HG03139 (cell line): ENCODE measurements around the gene LOX.

Experiments
- ATAC-seq: cut with Tn5 transposase; IDR thresholded peaks from one replicate; pipeline ENCODE4 v1.9.1; 2021; ENCODE audit not compliant: unreplicated experiment

The LOX gene, protein sequence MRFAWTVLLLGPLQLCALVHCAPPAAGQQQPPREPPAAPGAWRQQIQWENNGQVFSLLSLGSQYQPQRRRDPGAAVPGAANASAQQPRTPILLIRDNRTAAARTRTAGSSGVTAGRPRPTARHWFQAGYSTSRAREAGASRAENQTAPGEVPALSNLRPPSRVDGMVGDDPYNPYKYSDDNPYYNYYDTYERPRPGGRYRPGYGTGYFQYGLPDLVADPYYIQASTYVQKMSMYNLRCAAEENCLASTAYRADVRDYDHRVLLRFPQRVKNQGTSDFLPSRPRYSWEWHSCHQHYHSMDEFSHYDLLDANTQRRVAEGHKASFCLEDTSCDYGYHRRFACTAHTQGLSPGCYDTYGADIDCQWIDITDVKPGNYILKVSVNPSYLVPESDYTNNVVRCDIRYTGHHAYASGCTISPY

DNA sequence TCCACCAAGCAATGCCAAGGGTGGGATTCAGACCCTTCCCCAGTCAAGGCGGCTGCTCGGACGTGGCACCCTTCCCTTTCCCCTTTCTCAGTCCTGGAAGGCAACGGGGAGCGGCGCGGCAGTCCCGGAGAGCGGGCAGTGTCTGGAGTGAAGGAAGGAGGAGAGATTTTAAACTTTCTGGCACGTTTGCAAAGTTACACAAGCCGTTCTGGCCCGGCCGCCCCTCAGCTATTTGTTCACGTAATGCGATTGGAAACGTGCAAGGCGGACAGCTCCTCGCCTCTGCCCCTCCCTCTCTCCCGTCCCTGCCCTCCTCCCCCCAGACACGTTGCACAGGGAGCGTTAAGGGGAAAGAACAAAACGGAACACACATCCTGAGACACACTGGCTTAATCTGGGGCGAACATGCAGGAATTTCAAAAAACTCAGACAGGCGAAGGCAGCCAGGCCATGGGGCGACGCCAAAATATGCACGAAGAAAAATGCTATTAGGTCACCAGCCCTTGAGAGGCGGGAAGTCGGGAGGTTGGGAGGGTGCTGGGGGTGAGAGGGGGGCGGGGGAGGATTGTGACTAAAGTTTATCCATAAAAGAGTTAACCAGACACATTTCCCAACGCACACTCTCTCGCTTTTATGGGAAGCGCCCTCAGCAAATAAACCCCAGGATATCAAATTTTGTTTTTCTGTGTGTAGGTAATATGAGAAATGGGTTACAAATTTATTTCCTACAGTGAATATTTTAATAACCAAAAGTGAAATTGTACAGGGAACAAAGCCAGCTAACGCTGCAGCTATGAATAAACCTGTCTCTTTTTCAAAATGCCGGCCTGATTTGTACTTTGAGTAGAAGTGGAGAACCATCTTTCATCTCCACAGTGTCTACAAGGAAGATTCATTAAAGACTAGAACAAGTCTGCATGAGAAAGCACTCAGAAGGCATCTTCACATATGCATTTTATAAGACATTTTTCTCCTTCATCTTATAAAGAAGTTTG lies at the start of gene LOX:
Gene LOX, minus strand, starts transcription at position 144 of the 995 bp plus-strand sequence. CDS start 274 bp downstream, outside the sequence.
- ATAC-seq, result no peak

DNA sequence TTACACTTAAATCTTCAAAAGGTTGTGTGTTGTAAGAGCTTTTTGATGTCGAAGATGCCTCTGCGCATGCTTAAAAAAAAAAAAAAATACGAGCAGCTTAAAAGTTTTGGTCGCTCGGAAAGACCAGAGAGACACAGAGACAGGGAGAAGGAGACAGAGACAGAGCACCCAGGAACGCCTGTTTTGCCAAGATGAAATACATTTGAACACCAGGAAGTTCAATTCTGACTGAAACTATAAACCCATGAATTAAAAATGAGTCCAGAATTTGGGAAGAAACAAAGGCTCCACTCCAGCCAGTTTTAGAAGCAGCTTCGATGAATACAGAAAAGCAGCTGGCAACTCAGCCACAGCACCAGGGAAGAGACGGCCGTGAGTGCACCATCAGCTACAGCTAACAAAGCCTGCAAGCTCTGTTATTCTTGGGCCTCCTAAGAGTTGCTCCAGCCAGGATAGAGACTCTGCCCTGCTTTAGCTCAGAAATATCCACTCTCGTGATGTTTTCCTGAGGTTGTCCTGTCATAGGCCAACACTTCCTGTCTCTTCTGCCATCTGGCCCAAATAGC lies 48.8 kb upstream of the LOX start:
- ATAC-seq, result no peak

DNA sequence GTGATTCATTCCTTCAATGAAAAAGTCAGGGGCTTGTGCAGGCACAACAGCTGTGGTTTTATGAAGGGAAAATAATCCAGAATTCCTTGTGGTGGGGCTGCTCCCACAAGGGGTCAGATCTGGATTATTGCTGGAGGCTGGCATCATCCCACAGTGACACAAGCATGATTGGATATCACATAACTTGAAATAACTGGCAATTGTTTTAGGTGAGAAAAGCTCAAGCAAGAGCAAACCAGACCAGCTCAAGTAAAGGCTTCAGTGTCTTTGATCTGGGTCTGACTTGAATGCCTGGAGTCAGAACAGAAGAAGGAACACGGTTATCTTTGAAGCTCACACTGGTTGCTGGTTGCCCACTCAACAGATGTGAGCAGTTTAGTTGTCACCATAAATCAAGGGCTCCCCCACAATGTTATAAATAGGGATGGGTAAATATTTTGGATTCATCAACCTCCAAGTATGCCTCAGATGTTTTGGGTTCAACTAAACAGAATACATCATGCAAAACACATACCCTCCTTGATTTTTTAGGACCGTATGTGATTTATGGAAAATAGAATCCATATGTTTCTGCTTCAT lies 48.2 kb upstream of the LOX start:
- ATAC-seq, result no peak

DNA sequence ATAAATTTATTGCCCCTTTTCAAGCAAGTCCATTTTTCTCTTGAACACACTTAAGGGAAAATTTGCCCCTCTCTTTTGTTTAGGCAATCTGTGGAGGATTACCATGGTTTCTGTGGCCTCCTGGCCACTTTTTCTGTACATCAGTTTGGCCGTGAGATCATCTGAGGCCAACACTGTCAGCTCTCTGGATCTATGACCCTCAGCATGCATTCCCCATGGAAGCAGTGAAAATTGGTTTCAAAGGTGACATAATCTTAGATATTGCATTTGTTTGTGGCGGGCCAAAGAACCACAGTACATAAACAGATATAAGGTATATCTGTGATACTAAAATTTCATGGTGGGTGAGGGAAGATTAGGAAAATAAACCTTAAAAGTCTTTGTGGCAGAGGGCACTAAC lies 46.7 kb upstream of the LOX start:
- no peak for ATAC-seq

DNA sequence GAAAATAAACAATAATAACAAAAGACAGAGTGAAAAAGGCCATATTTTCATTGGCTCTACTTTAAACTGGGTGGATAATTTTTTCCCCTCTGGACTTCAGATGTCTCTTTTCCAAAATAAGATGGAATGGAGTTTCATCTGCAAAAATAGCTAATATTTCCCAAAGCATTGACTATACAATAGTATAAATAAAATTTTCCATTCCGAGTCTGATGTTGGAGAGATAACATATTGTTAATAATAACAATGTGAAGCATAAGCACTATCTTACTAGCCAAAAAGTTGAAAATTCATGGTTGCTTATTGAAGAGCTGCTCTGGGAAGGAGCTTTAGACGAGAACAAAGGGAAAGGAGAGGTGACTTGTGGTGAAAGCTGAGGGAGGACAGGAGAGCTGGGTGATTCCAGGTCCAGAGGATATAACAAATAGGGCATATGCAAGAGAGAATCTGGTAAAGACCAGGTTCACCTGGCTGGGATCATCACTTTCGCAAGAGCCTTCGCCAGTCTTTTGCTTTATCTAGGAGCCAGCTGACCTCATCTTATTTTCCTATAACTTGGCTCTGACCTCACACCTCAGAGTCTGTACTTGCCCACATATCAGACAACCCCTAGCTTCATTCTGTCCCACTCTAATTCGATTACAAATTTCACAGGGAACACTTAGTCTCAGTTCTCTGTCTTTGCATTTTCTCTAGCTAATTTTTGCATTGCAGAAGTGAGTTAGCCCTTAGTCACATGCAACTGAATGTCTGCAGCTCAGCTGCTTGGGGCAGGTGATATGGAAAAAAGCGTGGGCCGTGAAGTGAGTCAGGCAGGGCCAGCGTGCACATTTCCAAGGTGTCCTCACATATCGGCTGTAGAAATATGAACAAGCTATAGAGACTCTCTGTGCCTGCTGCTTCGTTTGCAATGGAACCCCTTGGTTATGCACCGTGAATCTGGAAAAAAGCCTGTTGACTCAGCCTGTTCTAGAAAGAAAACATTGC lies 43.7 kb upstream of the LOX start:
- ATAC-seq, result no peak

DNA sequence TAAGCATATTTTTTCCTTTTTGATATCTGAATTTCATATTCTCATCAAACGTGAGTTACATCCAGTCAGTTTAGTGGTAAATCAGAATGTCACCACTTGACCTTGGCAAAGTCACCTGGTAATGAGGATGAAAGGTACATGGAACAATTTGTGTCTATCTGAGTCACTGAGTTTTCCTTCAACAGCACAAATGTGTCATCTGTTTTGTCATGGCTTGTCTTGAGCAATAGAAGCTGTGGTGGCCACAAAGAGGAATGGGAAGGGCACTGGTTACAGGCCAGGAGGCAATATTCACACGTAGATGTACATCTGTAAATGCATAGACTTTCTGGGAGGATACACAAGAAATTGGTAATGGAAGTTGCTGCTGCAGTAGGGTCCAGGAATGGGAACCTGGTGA lies 42.9 kb upstream of the LOX start:
- ATAC-seq, result no peak

DNA sequence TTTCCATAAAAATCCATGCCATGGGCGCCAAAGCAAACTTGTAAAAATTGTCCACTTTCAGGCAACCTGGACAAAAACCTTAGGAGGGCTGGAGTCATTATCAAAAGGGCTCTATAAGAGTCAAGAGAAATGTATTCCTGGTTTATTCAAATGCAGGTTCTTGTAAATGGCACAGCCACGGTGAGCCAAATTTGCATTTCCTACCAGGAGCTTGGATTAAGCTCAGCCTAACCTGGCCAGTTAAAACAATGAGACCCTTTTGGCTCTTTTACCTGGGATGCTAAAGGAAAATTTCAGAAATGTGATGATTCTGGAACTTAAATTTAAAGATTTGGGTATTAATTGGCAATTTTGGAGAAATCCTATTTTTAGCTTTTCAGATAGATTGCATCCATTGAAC lies 42.4 kb upstream of the LOX start:
- ATAC-seq, result no peak

DNA sequence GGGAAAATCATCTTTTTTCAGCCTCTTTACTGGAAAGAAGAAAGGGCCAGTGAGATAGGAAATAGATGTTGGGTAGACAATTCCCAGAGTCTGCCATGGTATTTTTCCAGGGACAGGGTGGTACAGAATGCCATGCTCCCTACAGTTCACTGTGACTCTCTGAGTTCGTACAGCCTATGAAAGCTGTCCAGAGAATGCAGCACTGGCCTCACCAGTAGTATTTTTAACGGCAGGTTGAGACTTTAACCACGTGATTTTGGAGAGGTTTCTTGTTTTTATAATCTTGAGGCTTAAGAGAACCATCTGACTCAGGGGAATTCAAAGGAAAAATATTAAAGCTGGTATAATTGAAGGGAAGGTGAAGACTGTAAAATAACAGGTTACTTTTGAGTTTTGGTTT lies 41.1 kb upstream of the LOX start:
- no peak for ATAC-seq

DNA sequence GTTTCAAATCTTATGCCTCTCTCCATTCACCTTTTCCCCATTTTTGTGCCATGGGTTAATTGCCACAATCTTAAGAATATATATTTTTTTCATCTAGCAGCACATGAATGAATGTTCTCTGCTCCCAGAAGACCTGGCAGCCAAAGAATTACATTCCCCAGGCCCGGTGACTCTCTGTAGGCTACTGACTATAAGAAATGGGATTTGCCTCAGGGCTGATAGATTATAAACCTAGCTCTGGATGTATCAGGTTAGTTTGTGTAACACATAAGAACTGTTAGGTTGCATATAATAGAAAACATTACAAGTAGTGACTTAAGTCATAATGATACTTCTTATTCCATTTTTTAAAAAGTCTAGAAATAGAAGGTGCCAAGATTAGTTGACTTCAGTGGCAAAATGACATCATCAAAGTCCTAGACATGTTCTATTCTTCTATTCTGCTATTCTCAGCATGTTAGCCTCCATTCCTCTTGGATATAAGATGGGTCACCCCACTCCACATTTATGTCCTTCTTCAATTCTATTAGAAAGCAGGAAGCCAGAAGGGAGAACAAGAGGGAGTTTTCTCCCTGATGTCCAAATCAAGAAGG lies 40.4 kb upstream of the LOX start:
- no peak for ATAC-seq

DNA sequence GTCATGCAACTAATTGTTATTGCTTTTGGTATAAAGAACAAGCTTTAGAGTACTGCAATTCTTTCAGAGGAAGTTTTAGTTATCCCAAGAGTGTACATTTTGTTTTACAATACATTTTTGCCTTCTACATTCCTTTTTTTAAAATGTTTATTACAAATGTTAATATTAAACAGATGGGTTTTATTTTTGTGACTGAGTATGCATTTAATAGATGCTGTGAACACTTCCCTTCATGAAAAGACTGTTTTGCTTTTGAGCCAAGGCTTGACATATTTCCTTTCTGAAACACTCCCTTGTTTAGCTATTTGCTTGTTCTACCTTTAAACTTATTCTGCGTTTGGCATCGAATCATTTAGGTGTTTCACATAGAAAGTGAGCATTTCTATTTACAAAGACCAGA lies 36.4 kb upstream of the LOX start:
- no peak for ATAC-seq

DNA sequence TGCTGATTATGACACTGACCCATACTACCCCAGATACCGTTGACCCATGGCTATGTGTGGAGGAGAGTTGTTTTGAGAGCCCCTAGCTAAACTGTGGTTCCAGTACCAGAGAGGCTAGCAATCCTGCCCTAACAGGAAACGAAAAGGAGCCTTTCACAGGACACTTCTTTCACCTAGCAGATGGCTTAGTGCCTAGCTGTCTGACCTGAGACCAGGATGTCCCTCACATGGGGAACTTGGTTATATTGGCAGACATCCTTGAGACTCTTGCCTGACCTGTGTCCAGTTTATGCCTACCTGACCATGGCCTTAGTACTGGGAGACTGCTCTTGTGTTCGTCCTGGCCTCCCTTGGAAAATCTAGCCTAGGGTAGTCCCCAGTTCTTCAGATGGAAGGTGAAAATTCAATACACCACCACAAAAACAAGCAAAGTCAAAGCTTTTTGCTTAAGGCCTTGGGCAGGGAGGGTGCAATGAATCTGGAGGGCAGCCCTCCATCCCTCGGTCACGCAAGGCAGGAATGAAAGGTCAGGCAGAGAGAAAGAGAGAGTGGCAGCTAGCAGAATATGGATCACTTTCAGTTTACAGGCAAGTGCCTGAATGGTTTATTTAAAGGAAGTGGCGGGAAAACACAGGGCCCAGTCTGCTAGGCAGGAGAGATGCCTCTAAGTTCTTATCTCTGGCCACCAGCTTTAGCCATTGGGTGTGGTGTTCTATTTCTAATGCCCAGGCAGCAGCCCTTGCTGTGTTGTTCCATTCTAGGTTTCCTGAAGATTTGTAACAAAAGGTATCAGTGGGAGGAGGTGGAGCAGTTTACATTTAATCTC lies 34.9 kb upstream of the LOX start:
- ATAC-seq, result no peak

DNA sequence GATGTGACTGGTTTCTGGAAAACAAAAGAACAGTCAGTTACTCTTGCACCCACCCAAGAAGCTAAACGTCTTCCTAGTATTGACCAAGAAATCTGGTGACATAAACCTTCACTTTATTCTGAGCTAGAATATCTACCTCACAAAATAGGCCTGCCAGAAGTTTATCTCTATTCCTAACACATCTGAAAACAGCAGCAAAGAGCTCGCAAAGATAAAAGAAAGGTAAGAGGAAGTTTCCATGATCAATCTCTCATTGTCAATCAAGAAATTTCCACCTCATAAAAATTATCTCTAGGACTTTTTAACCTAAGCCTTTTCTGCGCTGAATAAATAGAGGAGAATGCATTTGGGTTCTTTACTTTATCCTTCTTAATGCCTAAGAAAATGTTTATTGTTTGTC lies 34.0 kb upstream of the LOX start:
- ATAC-seq, result no peak

DNA sequence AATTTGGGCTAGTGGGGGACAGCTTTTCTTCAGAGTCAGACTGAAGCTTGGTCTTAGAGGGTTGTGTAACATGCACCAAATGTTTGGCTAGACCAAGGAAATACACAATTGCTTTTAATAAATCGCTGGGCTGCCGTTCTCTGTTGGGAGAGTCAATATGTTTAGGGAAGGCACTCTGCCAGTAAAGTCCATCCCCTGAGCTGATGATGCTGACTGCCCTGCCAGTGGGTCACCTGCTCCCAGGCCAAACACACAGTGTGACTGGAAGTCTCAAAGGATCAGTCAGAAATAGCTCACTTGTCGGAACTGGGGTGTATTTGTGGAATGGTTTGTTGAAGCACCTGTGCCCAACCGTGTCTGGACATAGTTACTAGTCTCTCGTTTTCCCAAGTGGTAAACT lies 33.4 kb upstream of the LOX start:
- ATAC-seq, result no peak

DNA sequence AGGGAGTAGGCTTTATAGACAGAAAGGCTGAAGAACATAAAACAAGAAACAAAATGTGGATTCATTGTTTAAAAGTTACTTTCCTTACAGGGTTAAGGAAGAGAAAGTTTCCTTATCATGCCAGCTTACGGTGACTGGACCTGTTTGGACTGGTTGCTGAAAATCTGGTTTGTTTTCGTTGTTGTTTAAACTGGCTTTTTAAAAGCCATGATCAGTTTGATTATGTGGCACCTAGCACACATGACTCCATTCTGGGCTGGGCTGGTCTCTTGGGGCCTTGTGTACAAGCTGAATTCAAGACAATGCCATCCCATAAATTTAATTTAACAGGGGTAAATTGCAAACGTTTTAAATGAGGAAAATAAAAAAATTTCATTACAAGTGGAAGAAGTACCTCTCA lies 32.9 kb upstream of the LOX start:
- no peak for ATAC-seq

DNA sequence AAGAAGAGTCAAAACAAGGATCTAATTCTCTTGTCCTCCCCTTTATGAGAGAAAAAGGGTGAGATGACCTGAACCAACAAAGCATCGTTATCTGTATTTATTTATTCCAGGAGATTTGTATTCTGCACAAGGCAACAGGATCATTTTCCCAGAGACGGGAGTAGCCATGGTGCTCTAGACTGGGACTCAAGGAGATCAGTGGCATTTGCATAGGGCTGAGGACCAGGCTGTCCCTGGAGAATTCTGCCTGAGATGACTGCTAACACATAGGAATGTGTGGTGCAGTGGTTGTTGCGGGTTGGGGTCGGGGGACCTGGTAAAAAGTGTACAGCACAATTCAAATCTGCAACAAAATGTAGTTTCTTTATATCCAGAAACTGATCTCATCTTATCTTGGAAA lies 29.0 kb upstream of the LOX start:
- ATAC-seq, result no peak

DNA sequence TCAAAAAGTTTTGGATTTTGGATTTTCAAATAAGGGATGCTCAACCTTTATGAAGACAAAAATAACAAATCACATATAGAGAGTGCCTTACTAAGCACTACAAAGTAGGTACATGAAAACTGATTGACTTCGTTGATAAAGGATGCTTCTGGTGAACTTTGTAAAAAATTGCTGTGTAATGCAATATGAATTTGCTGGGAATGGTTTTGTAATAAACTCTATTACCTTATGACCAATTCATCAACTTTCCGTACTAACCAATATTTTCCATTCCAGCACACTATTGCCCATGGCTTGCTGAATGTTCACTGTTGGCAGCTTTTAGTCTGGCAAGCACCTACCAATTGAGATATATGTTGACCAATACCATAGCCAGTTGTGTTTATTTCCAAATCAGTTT lies 27.9 kb upstream of the LOX start:
- no peak for ATAC-seq

DNA sequence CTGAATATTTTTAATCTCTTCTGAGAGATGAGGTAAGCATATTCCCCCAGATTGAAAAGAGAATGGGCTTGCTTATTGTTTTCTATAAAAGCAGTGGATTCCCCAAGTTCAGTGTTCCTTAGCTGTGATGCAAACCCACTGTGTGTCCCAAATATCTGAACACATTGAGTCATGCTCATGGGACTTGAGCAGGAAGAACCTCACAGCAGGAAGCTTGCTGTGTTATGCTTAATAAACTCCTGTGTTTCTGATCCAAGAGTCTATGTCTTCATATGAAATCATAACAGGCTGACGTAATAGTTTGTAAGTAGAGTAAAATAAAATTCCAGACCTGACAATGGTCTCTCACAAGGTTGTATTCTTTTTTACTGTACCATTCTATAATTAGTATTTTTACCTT lies 24.8 kb upstream of the LOX start:
- ATAC-seq, result no peak

DNA sequence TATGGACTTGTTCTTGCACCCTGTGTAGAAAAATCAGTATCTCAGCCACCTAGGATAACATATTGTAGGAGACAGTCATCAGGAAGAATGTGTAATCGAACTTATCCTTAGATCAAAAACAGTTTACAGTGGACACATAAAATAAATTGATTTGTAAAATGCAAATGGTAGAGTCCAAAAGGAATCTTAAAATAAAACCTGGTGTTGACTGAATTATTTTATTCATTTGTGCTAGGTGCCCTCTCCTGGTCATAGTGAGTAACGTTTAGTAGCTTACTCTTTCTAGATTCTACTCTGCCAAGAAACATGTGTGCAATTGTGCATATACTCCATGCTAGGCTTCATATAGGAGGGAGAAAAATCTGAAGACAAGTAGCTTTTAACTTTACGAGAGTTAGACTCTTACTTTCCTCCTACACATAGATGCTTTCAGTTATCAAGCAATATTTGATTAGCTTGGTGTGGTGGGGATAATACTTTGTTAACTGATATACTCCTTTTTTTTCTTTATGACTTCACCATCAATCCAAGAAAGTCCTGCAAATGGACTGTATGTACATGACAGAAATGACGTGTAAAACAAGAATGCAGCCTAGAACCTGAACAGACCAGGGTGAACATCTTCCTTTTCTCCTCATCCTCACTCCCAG lies 23.7 kb upstream of the LOX start:
- ATAC-seq, result no peak
